Fibroblast of villous mesenchyme (primary cell): ENCODE data around the gene AFG1L. TPM values are rescaled to one million over a fixed set of nuclear protein-coding genes. Genes with fewer than 3 reads are reported as not detected.
"Not testable (repeated sequence)": the region's sequence is repeated elsewhere in the genome, so short reads cannot be mapped to it uniquely, and the experiment has no call there.

Source experiments
- DNase-seq: peaks from one replicate; pipeline ENCODE4 v3.0.0-alpha.2; 2010; ENCODE audit warnings: low read depth
- H3K4me3 ChIP-seq: 2 replicates; pipeline ENCODE4 v1.5.1; 2011; ENCODE audit warnings: low read depth, mild to moderate bottlenecking, low read length
- CTCF ChIP-seq: IDR thresholded peaks from 2 replicates; pipeline ENCODE4 v1.5.1; 2012; ENCODE audit warnings: low read depth, mild to moderate bottlenecking, low read length; ENCODE audit not compliant: insufficient read depth
- total RNA-seq: library from RNA; depleted of rRNA; stranded (reverse); fragments of >200 nt; gene quantifications from 2 replicates; pipeline ENCODE4 v1.2.3, GENCODE V29; 2012

AFG1L gene
- total RNA-seq, 1 donor: 6.0 TPM

GRCh38 chr6:108559097-108559883, 264.4 kb downstream of the AFG1L start:
- H3K4me3 ChIP-seq: peak overlapping the region; percentile 94
- DNase-seq: peak; percentile 86
- TF ChIP-seq CTCF: no peak

GRCh38 chr6:108559884-108560462, 265.1 kb downstream of the AFG1L start:
- peak overlapping the region; percentile 94 for H3K4me3 ChIP-seq
- no peak for TF ChIP-seq CTCF
- peak; percentile 82 for DNase-seq

- peak within 1 kb of the TSS; percentile 94 for H3K4me3 ChIP-seq
- DNase-seq: peak; percentile 91
- TF ChIP-seq CTCF: no peak
Measured at GRCh38 chr6:108560463-108561308, 265.8 kb downstream of the AFG1L start, which contains the start of gene FOXO3. TSS of gene FOXO3 (plus strand) at chr6:108560917. CDS start at chr6:108561209, 292 bp downstream.

GRCh38 chr6:108561309-108561647, 266.4 kb downstream of the AFG1L start:
- not testable (repeated sequence) for DNase-seq
- H3K4me3 ChIP-seq: peak overlapping the region; percentile 94

- peak overlapping the region; percentile 94 for H3K4me3 ChIP-seq
- TF ChIP-seq CTCF: no peak
- DNase-seq: no peak
Measured at GRCh38 chr6:108561742-108562502, 267.1 kb downstream of the AFG1L start.

- no peak for TF ChIP-seq CTCF
- peak overlapping the region; percentile 94 for H3K4me3 ChIP-seq
- DNase-seq: peak; percentile 89
Measured at GRCh38 chr6:108562503-108562993, 267.7 kb downstream of the AFG1L start.
